OCI-LY7 (cell line): Measurements from ENCODE around the gene HMSD.

ENCODE experiments used
- CTCF ChIP-seq: fragments of 200-600 bp; sonication (generic); conservative IDR thresholded peaks from 2 replicates; pipeline ENCODE4 v1.5.1; 2014; ENCODE audit warnings: mild to moderate bottlenecking, antibody characterized with exemption, low read length, moderate library complexity, mixed read lengths
- EZH2phosphoT487 ChIP-seq: fragments of 200-600 bp; sonication (generic); IDR thresholded peaks from 2 replicates; pipeline ENCODE4 v1.6.1; 2018; ENCODE audit warnings: low read depth, borderline replicate concordance, mild to moderate bottlenecking, mixed run types, antibody characterized with exemption, low read length, moderate library complexity, mixed read lengths

GRCh38 chr18:63953811-63954210 lies 4.7 kb downstream of the HMSD start:
- no peak for TF ChIP-seq CTCF
- no peak for TF ChIP-seq EZH2phosphoT487
